ENCODE data around the gene MS4A18.

Gene MS4A18

GRCh38 chr11:60768202-60768601 is 43.7 kb downstream of the MS4A18 start:
- no peak for DNase-seq

- no peak for DNase-seq
Observed at GRCh38 chr11:60769273-60769672, 44.8 kb downstream of the MS4A18 start.

GRCh38 chr11:60769811-60770210 is 45.3 kb downstream of the MS4A18 start:
- no peak for DNase-seq

- no peak for DNase-seq
Observed at GRCh38 chr11:60771146-60771545, 46.6 kb downstream of the MS4A18 start.

GRCh38 chr11:60771879-60772525 is 47.5 kb downstream of the MS4A18 start:
- DNase-seq, result no peak

GRCh38 chr11:60772666-60773065 is 48.1 kb downstream of the MS4A18 start:
- DNase-seq, result no peak

GRCh38 chr11:60774726-60775125 is 50.2 kb downstream of the MS4A18 start:
- DNase-seq, result no peak

- peak; percentile 68 for DNase-seq
Observed at GRCh38 chr11:60775420-60775961, 51.0 kb downstream of the MS4A18 start.

GRCh38 chr11:60776167-60776566 is 51.6 kb downstream of the MS4A18 start:
- no peak for DNase-seq

GRCh38 chr11:60777106-60777505 is 52.6 kb downstream of the MS4A18 start:
- DNase-seq, result no peak

- DNase-seq, result no peak
Observed at GRCh38 chr11:60777572-60777971, 53.1 kb downstream of the MS4A18 start.

GRCh38 chr11:60780065-60780464 is 55.5 kb downstream of the MS4A18 start:
- DNase-seq, result no peak

GRCh38 chr11:60780774-60781173 is 56.3 kb downstream of the MS4A18 start:
- no peak for DNase-seq

- DNase-seq, result no peak
Observed at GRCh38 chr11:60781286-60781980, 56.9 kb downstream of the MS4A18 start.

- no peak for DNase-seq
Observed at GRCh38 chr11:60781981-60782316, 57.4 kb downstream of the MS4A18 start.

- DNase-seq, result no peak
Observed at GRCh38 chr11:60782393-60783140, 58.0 kb downstream of the MS4A18 start.

- DNase-seq, result no peak
Observed at GRCh38 chr11:60783141-60783484, 58.6 kb downstream of the MS4A18 start.

- DNase-seq, result no peak
Observed at GRCh38 chr11:60783911-60784310, 59.4 kb downstream of the MS4A18 start.

GRCh38 chr11:60785136-60785535 is 60.6 kb downstream of the MS4A18 start, which contains the start of gene MS4A10:
Gene MS4A10 (plus strand): TSS chr11:60785333. CDS start chr11:60790336, 5,003 bp downstream.
- no peak for DNase-seq

- DNase-seq, result no peak
Observed at GRCh38 chr11:60785806-60786361, 61.4 kb downstream of the MS4A18 start.

GRCh38 chr11:60786811-60787567 is 62.5 kb downstream of the MS4A18 start:
- no peak for DNase-seq

GRCh38 chr11:60788401-60789125 is 64.0 kb downstream of the MS4A18 start:
- DNase-seq, result no peak

Data from NCI-H226 (cell line).